ENCODE results near the gene SEM1.

Gene SEM1

GRCh38 chr7:96647733-96648132 is 61.9 kb downstream of the SEM1 start:
- no peak for TF ChIP-seq REST (IDR thresholded peaks at IDR 0.05; ENCODE audit: insufficient read depth in 1 of 2, low read depth in 2 of 2, low read length in 2 of 2)
- no peak for TF ChIP-seq TAF1 (IDR thresholded peaks at IDR 0.05; ENCODE audit: borderline replicate concordance, insufficient read depth, low read length)
- TF ChIP-seq SIN3A (IDR thresholded peaks at IDR 0.05; ENCODE audit: borderline replicate concordance, insufficient read depth, low read length): no peak
- no peak for TF ChIP-seq FOXP2 (optimal IDR thresholded peaks at IDR 0.05; ENCODE audit: borderline replicate concordance, extremely low read depth, extremely low read length, insufficient read depth)
- TF ChIP-seq POLR2AphosphoS5 (IDR thresholded peaks at IDR 0.05; ENCODE audit: low read depth, low read length): no peak

- TF ChIP-seq POLR2AphosphoS5 (IDR thresholded peaks at IDR 0.05; ENCODE audit: low read depth, low read length) (no peak), FOXP2 (optimal IDR thresholded peaks at IDR 0.05; ENCODE audit: borderline replicate concordance, extremely low read depth, extremely low read length, insufficient read depth) (no peak), REST (IDR thresholded peaks at IDR 0.05; ENCODE audit: insufficient read depth in 1 of 2, low read depth in 2 of 2, low read length in 2 of 2) (no peak), SIN3A (IDR thresholded peaks at IDR 0.05; ENCODE audit: borderline replicate concordance, insufficient read depth, low read length) (no peak), TAF1 (IDR thresholded peaks at IDR 0.05; ENCODE audit: borderline replicate concordance, insufficient read depth, low read length) (no peak)
Measured at GRCh38 chr7:96645084-96645483, 64.6 kb downstream of the SEM1 start.

GRCh38 chr7:96640054-96640453 is 69.6 kb downstream of the SEM1 start:
- TF ChIP-seq POLR2AphosphoS5 (IDR thresholded peaks at IDR 0.05; ENCODE audit: low read depth, low read length) (no peak), FOXP2 (optimal IDR thresholded peaks at IDR 0.05; ENCODE audit: borderline replicate concordance, extremely low read depth, extremely low read length, insufficient read depth) (no peak), REST (IDR thresholded peaks at IDR 0.05; ENCODE audit: insufficient read depth in 1 of 2, low read depth in 2 of 2, low read length in 2 of 2) (no peak), SIN3A (IDR thresholded peaks at IDR 0.05; ENCODE audit: borderline replicate concordance, insufficient read depth, low read length) (no peak), TAF1 (IDR thresholded peaks at IDR 0.05; ENCODE audit: borderline replicate concordance, insufficient read depth, low read length) (no peak)

All from PFSK-1 (cell line).